ENCODE results near the gene SPC25. TPM values are rescaled to one million over a fixed set of nuclear protein-coding genes. Genes with fewer than 3 reads are reported as not detected.

The SPC25 gene
- total and polyA plus RNA-seq, 2 donors (not counting 1 experiment from before 2014, with no cell fraction given): 0.12 to 0.64 TPM

- ChIA-PET CTCF (interaction anchor here (1.0 kb wide), 1 partner anchor 11 kb away, joined by 5 read pairs; no protein-coding TSS in a partner anchor), POLR2A (no interaction called here)
- ATAC-seq (ENCODE audit: low read depth) (no peak), DNase-seq (no peak)
- H4K20me1 ChIP-seq (ENCODE audit: control insufficient read depth, insufficient read depth, low read length, poor library complexity, severe bottlenecking): no peaks in the 10 kb centered on the region
- H3K4me3 ChIP-seq (ENCODE audit: control extremely low read depth in 1 of 5, extremely low read depth in 1 of 5, insufficient read depth in 1 of 5, low read depth in 2 of 5, low read length in 4 of 5): no peak overlapping the region
- Mint-ChIP-seq H3K27ac (no peak overlapping the region), H3K4me3 (no peak overlapping the region), H3K27me3 (peaks cover 8% of the 10 kb centered on the region), H3K4me1 (peaks cover 16% of the 10 kb centered on the region), H3K9me3 (ENCODE audit: insufficient read depth) (peaks cover 2% of the 10 kb centered on the region)
- no peak overlapping the region for H3K27ac ChIP-seq (ENCODE audit: low read length in 2 of 2)
- H3K36me3 ChIP-seq (replicated peaks in 1 of 2; ENCODE audit: control extremely low read depth in 1 of 2, control insufficient read depth in 1 of 2, extremely low read depth in 1 of 2, insufficient read depth in 2 of 2, low read length in 1 of 2): no peaks in the 10 kb centered on the region
- 100% methylated on average over 2 of the region's 3 CpGs for WGBS (ENCODE audit: insufficient coverage)
- H3K9me3 ChIP-seq (ENCODE audit: control extremely low read depth in 1 of 3, control insufficient read depth in 2 of 3, insufficient read depth in 1 of 3, low read length in 2 of 3): no peaks in the 10 kb centered on the region
- no peaks in the 10 kb centered on the region for H3K27me3 ChIP-seq (replicated peaks in 1 of 4; ENCODE audit: control extremely low read depth in 1 of 4, control insufficient read depth in 3 of 4, insufficient read depth in 4 of 4, low read length in 3 of 4)
- H3K9ac ChIP-seq (ENCODE audit: low read length): no peak overlapping the region
- H2AFZ ChIP-seq (ENCODE audit: insufficient read depth, low read depth, low read length, poor library complexity, severe bottlenecking): no peak overlapping the region
- H3K4me2 ChIP-seq (replicated peaks; ENCODE audit: low read depth, low read length, poor library complexity, severe bottlenecking): no peak overlapping the region
- H3K4me1 ChIP-seq (ENCODE audit: control insufficient read depth in 2 of 2, insufficient read depth in 2 of 2, low read length in 2 of 2): peaks cover 10 to 14% of the 10 kb centered on the region in 2 donors
- TF ChIP-seq CTCF (IDR thresholded peaks at IDR 0.05): no peak
- intact Hi-C loops (cut with micrococcal nuclease): no loop called here
- no peaks in the 10 kb centered on the region for H3K79me2 ChIP-seq (ENCODE audit: control insufficient read depth, insufficient read depth, low read length)
Observed at GRCh38 chr2:168928113-168928831, 38.0 kb upstream of the SPC25 start.

GRCh38 chr2:168926621-168927386 lies 36.6 kb upstream of the SPC25 start:
- no peaks in the 10 kb centered on the region for H3K79me2 ChIP-seq (ENCODE audit: control insufficient read depth, insufficient read depth, low read length)

More at GRCh38 chr2:168926621-168927386, 36.6 kb upstream of the SPC25 start:
- Histone ChIP-seq H3K36me3 (replicated peaks in 1 of 2; ENCODE audit: control extremely low read depth in 1 of 2, control insufficient read depth in 1 of 2, extremely low read depth in 1 of 2, insufficient read depth in 2 of 2, low read length in 1 of 2) (no peaks in the 10 kb centered on the region), H2AFZ (ENCODE audit: insufficient read depth, low read depth, low read length, poor library complexity, severe bottlenecking) (no peak overlapping the region), H3K27ac (ENCODE audit: low read length in 2 of 2) (no peak overlapping the region), H3K4me2 (replicated peaks; ENCODE audit: low read depth, low read length, poor library complexity, severe bottlenecking) (no peak overlapping the region), H3K9ac (ENCODE audit: low read length) (no peak overlapping the region), H4K20me1 (ENCODE audit: control insufficient read depth, insufficient read depth, low read length, poor library complexity, severe bottlenecking) (no peaks in the 10 kb centered on the region), H3K27me3 (replicated peaks in 1 of 4; ENCODE audit: control extremely low read depth in 1 of 4, control insufficient read depth in 3 of 4, insufficient read depth in 4 of 4, low read length in 3 of 4) (no peaks in the 10 kb centered on the region), H3K4me1 (ENCODE audit: control insufficient read depth in 2 of 2, insufficient read depth in 2 of 2, low read length in 2 of 2) (peaks cover 10 to 14% of the 10 kb centered on the region in 2 donors), H3K9me3 (ENCODE audit: control extremely low read depth in 1 of 3, control insufficient read depth in 2 of 3, insufficient read depth in 1 of 3, low read length in 2 of 3) (no peaks in the 10 kb centered on the region), H3K4me3 (ENCODE audit: control extremely low read depth in 1 of 5, extremely low read depth in 1 of 5, insufficient read depth in 1 of 5, low read depth in 2 of 5, low read length in 4 of 5) (no peak overlapping the region)
- H3K4me1 Mint-ChIP-seq: peaks cover 16% of the 10 kb centered on the region
- peaks cover 19% of the 10 kb centered on the region for H3K27me3 Mint-ChIP-seq
- H3K4me3 Mint-ChIP-seq: no peak overlapping the region
- no peak for TF ChIP-seq CTCF (IDR thresholded peaks at IDR 0.05)
- no peak for TF ChIP-seq EZH2 (IDR thresholded peaks at IDR 0.05; ENCODE audit: borderline replicate concordance, insufficient read depth, low read depth, low read length, poor library complexity, severe bottlenecking)
- H3K9me3 Mint-ChIP-seq (ENCODE audit: insufficient read depth): no peaks in the 10 kb centered on the region
- ChIA-PET POLR2A (no interaction called here), CTCF (interaction anchor here (1.5 kb wide), 1 partner anchor 582 kb away, joined by 5 read pairs; no protein-coding TSS in a partner anchor)
- WGBS (ENCODE audit: insufficient coverage): 75% methylated on average over 1 of the region's 3 CpGs
- DNase-seq (no peak), ATAC-seq (ENCODE audit: low read depth) (no peak)
- no peak overlapping the region for H3K27ac Mint-ChIP-seq
- intact Hi-C loops (cut with micrococcal nuclease): no loop called here
